Spinal cord (tissue), 10 donors: ENCODE results near the gene ARL17A. TPM values are rescaled to one million over a fixed set of nuclear protein-coding genes. Genes with fewer than 3 reads are reported as not detected.
"Not testable (repeated sequence)": the region's sequence is repeated elsewhere in the genome, so short reads cannot be mapped to it uniquely, and the experiment has no call there.

Source experiments
- DNase-seq, 6 donors: peaks; one replicate each; pipeline versions ENCODE4 v3.0.0 to v3.0.0-alpha.2; 2013 to 2015; ENCODE audit warnings: low spot score in 6 of 6, low read depth in 4 of 6
- H3K27ac ChIP-seq: one replicate; pipeline ENCODE4 v1.5.1; 2013; ENCODE audit warnings: low read depth, low read length, control low read depth
- H3K27me3 ChIP-seq: one replicate; pipeline ENCODE4 v1.6.1; 2013; ENCODE audit warnings: low read length; ENCODE audit not compliant: control insufficient read depth, insufficient read depth
- H3K36me3 ChIP-seq: one replicate; pipeline ENCODE4 v1.6.1; 2013; ENCODE audit warnings: low read length; ENCODE audit not compliant: control insufficient read depth, insufficient read depth
- H3K4me1 ChIP-seq: one replicate; pipeline ENCODE4 v1.6.1; 2013; ENCODE audit warnings: low read length; ENCODE audit not compliant: control insufficient read depth, insufficient read depth
- H3K4me3 ChIP-seq: one replicate; pipeline ENCODE4 v1.5.1; 2013; ENCODE audit warnings: low read depth, low read length, control low read depth
- H3K9me3 ChIP-seq: one replicate; pipeline ENCODE4 v1.6.1; 2013; ENCODE audit warnings: low read length; ENCODE audit not compliant: control insufficient read depth, insufficient read depth
- WGBS: methylation state at CpG from one replicate; pipeline ENCODE4 v1.1.5; 2013; ENCODE audit warnings: missing lambda C conversion rate; ENCODE audit not compliant: insufficient coverage; 5-methylcytosine and 5-hydroxymethylcytosine counted together
- long read RNA-seq, 4 donors: transcript quantifications; one replicate each; lab custom pipeline, GENCODE V29; 2026
- polyA plus RNA-seq, 2 donors: library from polyadenylated mRNA; unstranded; fragments of 120-200 nt; gene quantifications; one replicate each; pipeline ENCODE4 v1.2.1, GENCODE V29; 2013; ENCODE audit not compliant: insufficient read length in 2 of 2
- total RNA-seq, 2 donors: library from RNA; depleted of rRNA in 1 of 2; stranded (reverse); fragments of 120-200 nt in 1 of 2; fragments of >200 nt in 1 of 2; gene quantifications; one replicate each; pipeline versions ENCODE4 v1.2.3 to v1.2.4, GENCODE V29; 2013 to 2014
- donor health status: healthy.

Gene ARL17A
- total RNA-seq (10 to 100 TPM in 1 of 2 donors, 1 to 10 TPM in 1; 7.6 to 22.3 TPM), polyA plus RNA-seq (10 to 100 TPM; 24.1 to 47.4 TPM)
- long read RNA-seq, donor 1, partial matches to known transcripts: 16 of 21 reads
- long read RNA-seq, donor 1, other reads (novel, unspliced or antisense): 0 of 21 reads
- long read RNA-seq, donor 2: 0 reads
- long read RNA-seq, donor 3, partial matches to known transcripts: 0 of 3 reads
- long read RNA-seq, donor 3, other reads (novel, unspliced or antisense): 0 of 3 reads
- long read RNA-seq, donor 4, transcript ARL17A-202 (4 exons, 3,945 nt): major isoform, 7 of 14 reads
- long read RNA-seq, donor 4, partial matches to known transcripts: 7 of 14 reads
- long read RNA-seq, donor 4, other reads (novel, unspliced or antisense): 0 of 14 reads

- DNase-seq, H3K4me3 ChIP-seq, H3K9me3 ChIP-seq, H3K27ac ChIP-seq, H3K4me1 ChIP-seq, H3K36me3 ChIP-seq, H3K27me3 ChIP-seq: not testable (repeated sequence)
- no CpG with 5 or more reads among the region's 65 CpGs for WGBS
These were observed at the start of gene ARL17A for GRCh38 chr17:46579083-46580075. ARL17A (minus strand) TSS chr17:46579691; CDS start chr17:46576322, 3,369 bp downstream.

GRCh38 chr17:46628753-46629436 lies 49.4 kb upstream of the ARL17A start:
- H3K9me3 ChIP-seq, H3K27ac ChIP-seq, H3K27me3 ChIP-seq, DNase-seq, H3K4me1 ChIP-seq, H3K36me3 ChIP-seq, H3K4me3 ChIP-seq: not testable (repeated sequence)
- no CpG with 5 or more reads among the region's 5 CpGs for WGBS

- DNase-seq, H3K27me3 ChIP-seq, H3K4me3 ChIP-seq, H3K27ac ChIP-seq, H3K4me1 ChIP-seq, H3K9me3 ChIP-seq, H3K36me3 ChIP-seq: not testable (repeated sequence)
- WGBS: no CpG with 5 or more reads among the region's 2 CpGs
These were observed 48.0 kb upstream of the ARL17A start for GRCh38 chr17:46627452-46627851.

GRCh38 chr17:46624726-46625125 lies 45.2 kb upstream of the ARL17A start:
- H3K4me1 ChIP-seq, H3K4me3 ChIP-seq, H3K9me3 ChIP-seq, H3K27me3 ChIP-seq, DNase-seq, H3K36me3 ChIP-seq, H3K27ac ChIP-seq: not testable (repeated sequence)
- no CpG with 5 or more reads among the region's 5 CpGs for WGBS

- not testable (repeated sequence) for H3K4me3 ChIP-seq, H3K4me1 ChIP-seq, H3K36me3 ChIP-seq, H3K9me3 ChIP-seq, DNase-seq, H3K27ac ChIP-seq, H3K27me3 ChIP-seq
- WGBS: no CpG with 5 or more reads among the region's 2 CpGs
These were observed 44.3 kb upstream of the ARL17A start for GRCh38 chr17:46623790-46624189.

GRCh38 chr17:46618975-46619374 lies 39.5 kb upstream of the ARL17A start:
- H3K4me3 ChIP-seq, H3K36me3 ChIP-seq, DNase-seq, H3K27me3 ChIP-seq, H3K27ac ChIP-seq, H3K9me3 ChIP-seq, H3K4me1 ChIP-seq: not testable (repeated sequence)
- WGBS: no CpG with 5 or more reads among the region's 1 CpG

GRCh38 chr17:46617121-46617520 lies 37.6 kb upstream of the ARL17A start:
- not testable (repeated sequence) for H3K27ac ChIP-seq, H3K36me3 ChIP-seq, H3K27me3 ChIP-seq, DNase-seq, H3K4me1 ChIP-seq, H3K9me3 ChIP-seq, H3K4me3 ChIP-seq
- no CpG with 5 or more reads among the region's 3 CpGs for WGBS

- DNase-seq, H3K4me1 ChIP-seq, H3K4me3 ChIP-seq, H3K36me3 ChIP-seq, H3K9me3 ChIP-seq, H3K27me3 ChIP-seq, H3K27ac ChIP-seq: not testable (repeated sequence)
- WGBS: no CpG with 5 or more reads among the region's 1 CpG
These were observed 34.4 kb upstream of the ARL17A start for GRCh38 chr17:46613876-46614275.

- H3K9me3 ChIP-seq, H3K27ac ChIP-seq, H3K4me3 ChIP-seq, H3K27me3 ChIP-seq, H3K36me3 ChIP-seq, H3K4me1 ChIP-seq, DNase-seq: not testable (repeated sequence)
- WGBS: no CpG with 5 or more reads among the region's 2 CpGs
These were observed 31.8 kb upstream of the ARL17A start for GRCh38 chr17:46611304-46611703.
